Stimulated activated CD4-positive, alpha-beta T cell treated with anti-CD3 and anti-CD28 coated beads, Interleukin-4, amount 100 ng/mL, for 1 hour (primary cell): ENCODE results near the gene UBE2E2.

ENCODE experiments used
- DNase-seq: peaks from one replicate; pipeline ENCODE4 v3.0.0-alpha.2; 2020

Gene UBE2E2

GRCh38 chr3:23487015-23487414 is 283.9 kb downstream of the UBE2E2 start:
- no peak for DNase-seq

GRCh38 chr3:23488618-23489017 is 285.5 kb downstream of the UBE2E2 start:
- no peak for DNase-seq

GRCh38 chr3:23489300-23490158 is 286.4 kb downstream of the UBE2E2 start:
- no peak for DNase-seq

GRCh38 chr3:23490459-23490858 is 287.3 kb downstream of the UBE2E2 start:
- no peak for DNase-seq

GRCh38 chr3:23492057-23492456 is 288.9 kb downstream of the UBE2E2 start:
- no peak for DNase-seq

GRCh38 chr3:23493889-23494288 is 290.8 kb downstream of the UBE2E2 start:
- DNase-seq, result no peak

- no peak for DNase-seq
These were observed 291.8 kb downstream of the UBE2E2 start for GRCh38 chr3:23494967-23495366.

GRCh38 chr3:23495507-23495906 is 292.4 kb downstream of the UBE2E2 start:
- no peak for DNase-seq

- DNase-seq, result no peak
These were observed 293.0 kb downstream of the UBE2E2 start for GRCh38 chr3:23496165-23496564.

GRCh38 chr3:23497156-23497555 is 294.0 kb downstream of the UBE2E2 start:
- DNase-seq, result no peak

- no peak for DNase-seq
These were observed 298.2 kb downstream of the UBE2E2 start for GRCh38 chr3:23501201-23501802.

GRCh38 chr3:23508464-23508863 is 305.3 kb downstream of the UBE2E2 start:
- no peak for DNase-seq

GRCh38 chr3:23518441-23518840 is 315.3 kb downstream of the UBE2E2 start:
- DNase-seq, result no peak

- no peak for DNase-seq
These were observed 316.4 kb downstream of the UBE2E2 start for GRCh38 chr3:23519314-23520208.

GRCh38 chr3:23527326-23527725 is 324.2 kb downstream of the UBE2E2 start:
- DNase-seq, result no peak

- no peak for DNase-seq
These were observed 330.5 kb downstream of the UBE2E2 start for GRCh38 chr3:23533596-23533995.

- DNase-seq, result no peak
These were observed 330.9 kb downstream of the UBE2E2 start for GRCh38 chr3:23533996-23534395.

GRCh38 chr3:23537101-23537551 is 334.0 kb downstream of the UBE2E2 start:
- DNase-seq, result no peak

GRCh38 chr3:23539185-23539584 is 336.1 kb downstream of the UBE2E2 start:
- no peak for DNase-seq

GRCh38 chr3:23540600-23540999 is 337.5 kb downstream of the UBE2E2 start:
- no peak for DNase-seq

GRCh38 chr3:23542079-23542478 is 339.0 kb downstream of the UBE2E2 start:
- no peak for DNase-seq

- DNase-seq, result no peak
These were observed 343.1 kb downstream of the UBE2E2 start for GRCh38 chr3:23546181-23546580.

GRCh38 chr3:23547905-23548650 is 345.0 kb downstream of the UBE2E2 start:
- no peak for DNase-seq
